Kidney (tissue), 2 donors: ENCODE measurements around the gene LGR5. TPM values are rescaled to one million over a fixed set of nuclear protein-coding genes. Genes with fewer than 3 reads are reported as not detected.

Experiments used
- polyA plus RNA-seq: library from polyadenylated mRNA; stranded (reverse); fragments of 350-450 nt; fragmentation: Illumina TruSeq; extraction: RNeasy Lipid Tissue Mini Kit (QIAGEN cat#74804); gene quantifications from one replicate; pipeline ENCODE4 v1.2.3, GENCODE V29; 2014; ENCODE audit warnings: low read depth, low replicate concordance; ENCODE audit not compliant: insufficient read depth
- total RNA-seq: library from RNA; stranded (reverse); fragmentation: NEBNext Ultra II Directional; extraction: Animal tissue kit (Norgen Biotek cat#: 25700); gene quantifications from one replicate; pipeline ENCODE4 v1.2.1, GENCODE V29; 2021
- donor health status: DM: yes; HTN: yes; CAD: no.

LGR5 gene
- total and polyA plus RNA-seq, 2 donors from 2014 or later: 0.19 TPM; not detected in 1

Other genes starting within 250 kb of the LGR5 start
- gene ZFC3H1, start 224.1 kb downstream of the LGR5 start, total RNA-seq: 42.4 TPM
- 11.2 TPM for gene ZFC3H1, start 224.1 kb downstream of the LGR5 start, polyA plus RNA-seq
- gene THAP2, start 224.5 kb downstream of the LGR5 start, total RNA-seq: 3.2 TPM
- 5.0 TPM for gene THAP2, start 224.5 kb downstream of the LGR5 start, polyA plus RNA-seq
- 35.6 TPM for gene TMEM19, start 246.3 kb downstream of the LGR5 start, total RNA-seq
- gene TMEM19, start 246.3 kb downstream of the LGR5 start, polyA plus RNA-seq: 14.9 TPM